A549 treated with CpdA at 1 μM for 4 hours (cell line): ENCODE measurements around the gene DGKI. TPM values are rescaled to one million over a fixed set of nuclear protein-coding genes. Genes with fewer than 3 reads are reported as not detected.

Experiments used
- total RNA-seq: library from RNA; stranded (reverse); fragments of 200-300 nt; extraction: Qiagen RNA extraction; gene quantifications from 5 replicates; pipeline ENCODE4 v1.2.3, GENCODE V29; 2022; ENCODE audit warnings: low read depth

The DGKI gene
- 0.24 to 0.59 TPM (median 0.31 TPM) in 5 replicates for total RNA-seq

GRCh38 chr7:137846827-137847567 lies at the start of gene DGKI:
DGKI (minus strand) TSS chr7:137846974.

GRCh38 chr7:137343281-137343841 lies 503.4 kb downstream of the DGKI start, which contains the start of gene PTN:
PTN (minus strand) TSS chr7:137343733; CDS start chr7:137254973, 88,760 bp downstream.

Other genes with a start within 250 kb of the DGKI start
- 26.3 to 41.0 TPM (median 33.8 TPM) in 5 replicates for gene CREB3L2, start 155.1 kb upstream of the DGKI start, total RNA-seq
- gene AKR1D1, start 229.5 kb upstream of the DGKI start, total RNA-seq: not detected in 5 replicates